ENCODE results near the gene NANOGP8.
"Not testable (repeated sequence)": the region's sequence is repeated elsewhere in the genome, so short reads cannot be mapped to it uniquely, and the experiment has no call there.

NANOGP8 gene

DNA sequence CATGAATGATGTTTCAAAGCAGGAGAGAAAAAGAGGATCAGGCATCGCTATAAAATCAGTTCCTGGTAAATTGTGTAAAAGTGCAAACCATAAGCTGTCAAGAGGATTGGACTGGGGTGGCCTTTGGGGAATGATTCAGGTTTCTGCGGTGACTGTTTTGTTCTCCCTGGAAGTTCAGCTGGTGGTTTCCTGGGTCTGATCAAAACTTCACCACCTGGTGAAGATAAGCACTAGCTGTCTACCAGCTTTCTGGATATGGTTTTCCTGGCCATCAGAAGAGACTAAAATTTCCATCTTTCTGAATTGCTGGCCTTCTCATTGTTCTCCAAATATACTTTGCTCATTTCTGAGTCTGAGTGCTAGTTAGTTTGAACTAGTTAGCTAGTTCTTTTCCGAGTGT lies 2.7 kb upstream of the NANOGP8 start:
- no peaks in the 10 kb centered on the region for H3K36me3 Mint-ChIP-seq (ENCODE audit: insufficient read depth)
- peaks cover 15 to 19% of the 10 kb centered on the region in 2 donors for H3K27me3 Mint-ChIP-seq
- DNase-seq (no peak), ATAC-seq (replicated peaks) (no peak)
- no peak overlapping the region for H3K4me3 Mint-ChIP-seq
- no peak overlapping the region for H3K27ac Mint-ChIP-seq
- H3K4me1 Mint-ChIP-seq (ENCODE audit: low read depth in 2 of 2): no peaks in the 10 kb centered on the region
- peaks cover 0 to 6% of the 10 kb centered on the region in 2 donors for H3K9me3 Mint-ChIP-seq

- peaks cover 22% of the 10 kb centered on the region in 2 donors for H3K27me3 Mint-ChIP-seq
- H3K9me3 Mint-ChIP-seq: not testable (repeated sequence)
Measured at GRCh38 chr15:35082371-35083348, 2.4 kb downstream of the NANOGP8 start.

GRCh38 chr15:35081626-35082365 lies 3.3 kb downstream of the NANOGP8 start:
- not testable (repeated sequence) for DNase-seq; H3K4me1 Mint-ChIP-seq (ENCODE audit: low read depth in 2 of 2); ATAC-seq (replicated peaks); H3K4me3 Mint-ChIP-seq; H3K27ac Mint-ChIP-seq; H3K36me3 Mint-ChIP-seq (ENCODE audit: insufficient read depth); H3K9me3 Mint-ChIP-seq
- H3K27me3 Mint-ChIP-seq: peaks cover 14 to 22% of the 10 kb centered on the region in 2 donors

More at GRCh38 chr15:35082371-35083348, 2.4 kb downstream of the NANOGP8 start:
- not testable (repeated sequence) for H3K27ac Mint-ChIP-seq; H3K4me1 Mint-ChIP-seq (ENCODE audit: low read depth in 2 of 2); DNase-seq; H3K4me3 Mint-ChIP-seq; ATAC-seq (replicated peaks); H3K36me3 Mint-ChIP-seq (ENCODE audit: insufficient read depth)

- DNase-seq (no peak), ATAC-seq (replicated peaks) (no peak)
- H3K9me3 Mint-ChIP-seq: no peaks in the 10 kb centered on the region
- no peaks in the 10 kb centered on the region for H3K36me3 Mint-ChIP-seq (ENCODE audit: insufficient read depth)
- H3K4me3 Mint-ChIP-seq: no peak overlapping the region
- no peak overlapping the region for H3K27ac Mint-ChIP-seq
- H3K27me3 Mint-ChIP-seq: peaks cover 22 to 23% of the 10 kb centered on the region in 2 donors
- no peaks in the 10 kb centered on the region for H3K4me1 Mint-ChIP-seq (ENCODE audit: low read depth in 2 of 2)
Measured at GRCh38 chr15:35080226-35080625, 4.9 kb downstream of the NANOGP8 start.

DNA sequence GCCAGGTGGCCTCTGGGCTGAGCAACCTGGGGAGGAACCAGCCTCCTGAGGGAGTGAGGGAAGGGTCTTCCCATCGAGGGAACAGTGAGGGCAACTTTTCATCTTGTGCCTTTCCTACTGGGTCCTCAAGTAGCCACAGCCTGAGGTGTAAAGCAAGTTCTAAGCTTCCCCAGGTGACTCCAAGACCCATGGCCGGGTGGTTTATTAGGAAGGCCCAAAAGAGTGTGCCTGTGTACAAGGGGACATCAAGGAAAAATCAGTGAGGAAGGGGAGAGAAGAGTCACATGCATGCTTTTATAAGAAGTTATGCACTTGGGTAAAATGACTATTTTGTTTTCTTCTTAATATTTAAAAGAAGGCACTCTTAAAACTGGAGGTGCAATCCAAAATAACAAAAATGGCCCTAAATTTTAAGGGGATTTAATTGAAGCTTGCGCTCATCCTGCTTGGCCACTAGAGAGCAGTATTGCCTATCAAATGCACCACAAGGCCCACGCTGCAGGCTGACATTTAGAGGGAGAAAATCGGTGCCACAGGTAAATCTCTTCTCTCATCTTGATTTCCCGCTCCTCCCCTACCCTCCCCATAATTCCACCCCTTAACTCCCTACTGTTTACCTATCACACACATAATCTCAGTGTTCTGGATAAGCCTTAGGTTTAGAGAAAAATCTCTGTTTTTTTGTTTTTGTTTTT lies 6.7 kb downstream of the NANOGP8 start:
- peaks cover 14 to 24% of the 10 kb centered on the region in 2 donors for H3K27me3 Mint-ChIP-seq
- no peaks in the 10 kb centered on the region for H3K4me1 Mint-ChIP-seq (ENCODE audit: low read depth in 2 of 2)
- no peak overlapping the region for H3K27ac Mint-ChIP-seq
- DNase-seq: peak in 2 of 3 experiments; percentile 2 to 3
- no peaks in the 10 kb centered on the region for H3K36me3 Mint-ChIP-seq (ENCODE audit: insufficient read depth)
- ATAC-seq (replicated peaks): no peak
- H3K9me3 Mint-ChIP-seq: no peaks in the 10 kb centered on the region
- no peak overlapping the region for H3K4me3 Mint-ChIP-seq

GRCh38 chr15:35071106-35071505 lies 14.0 kb downstream of the NANOGP8 start:
- H3K27me3 Mint-ChIP-seq: peaks cover 19 to 22% of the 10 kb centered on the region in 2 donors
- no peaks in the 10 kb centered on the region for H3K36me3 Mint-ChIP-seq (ENCODE audit: insufficient read depth)
- ATAC-seq (replicated peaks): no peak
- H3K4me3 Mint-ChIP-seq: no peak overlapping the region
- DNase-seq: no peak
- peaks cover 0 to 2% of the 10 kb centered on the region in 2 donors for H3K4me1 Mint-ChIP-seq (ENCODE audit: low read depth in 2 of 2)
- no peak overlapping the region for H3K27ac Mint-ChIP-seq
- H3K9me3 Mint-ChIP-seq: no peaks in the 10 kb centered on the region

DNA sequence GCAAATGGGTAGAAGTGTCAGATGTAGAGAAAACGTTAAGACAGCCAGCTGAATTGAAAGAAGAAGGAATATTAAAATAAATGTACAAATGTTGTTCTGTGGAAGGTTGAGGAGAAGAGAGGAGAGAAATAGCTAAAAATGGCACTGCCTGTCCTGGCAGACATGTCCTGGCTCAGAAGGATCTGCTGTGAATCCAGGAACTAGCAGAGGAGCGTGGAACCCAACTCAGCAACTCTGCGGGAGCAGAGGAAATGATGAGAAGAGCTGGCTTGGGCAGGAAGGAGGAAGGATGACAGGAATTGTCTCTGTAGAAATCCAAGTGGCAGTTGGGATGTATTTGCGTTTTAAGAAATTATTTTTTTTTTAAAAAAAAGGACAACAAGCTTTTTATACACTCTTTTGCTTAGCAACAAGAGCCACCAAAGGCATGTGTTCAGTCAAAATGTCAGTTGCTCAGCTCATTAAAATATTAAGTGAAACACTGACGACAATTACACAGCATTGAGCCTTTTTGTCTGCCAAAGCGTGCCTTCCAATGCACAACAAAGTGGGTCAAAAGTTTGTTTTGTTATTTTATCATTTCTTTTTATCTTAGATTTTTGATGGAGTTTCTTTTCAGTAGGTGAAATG lies 16.1 kb downstream of the NANOGP8 start:
- DNase-seq (no peak), ATAC-seq (replicated peaks) (no peak)
- Mint-ChIP-seq H3K4me1 (ENCODE audit: low read depth in 2 of 2) (peaks cover 0 to 2% of the 10 kb centered on the region in 2 donors), H3K27me3 (peaks cover 11 to 25% of the 10 kb centered on the region in 2 donors), H3K27ac (no peak overlapping the region), H3K4me3 (no peak overlapping the region), H3K36me3 (ENCODE audit: insufficient read depth) (no peaks in the 10 kb centered on the region), H3K9me3 (no peaks in the 10 kb centered on the region)

DNA sequence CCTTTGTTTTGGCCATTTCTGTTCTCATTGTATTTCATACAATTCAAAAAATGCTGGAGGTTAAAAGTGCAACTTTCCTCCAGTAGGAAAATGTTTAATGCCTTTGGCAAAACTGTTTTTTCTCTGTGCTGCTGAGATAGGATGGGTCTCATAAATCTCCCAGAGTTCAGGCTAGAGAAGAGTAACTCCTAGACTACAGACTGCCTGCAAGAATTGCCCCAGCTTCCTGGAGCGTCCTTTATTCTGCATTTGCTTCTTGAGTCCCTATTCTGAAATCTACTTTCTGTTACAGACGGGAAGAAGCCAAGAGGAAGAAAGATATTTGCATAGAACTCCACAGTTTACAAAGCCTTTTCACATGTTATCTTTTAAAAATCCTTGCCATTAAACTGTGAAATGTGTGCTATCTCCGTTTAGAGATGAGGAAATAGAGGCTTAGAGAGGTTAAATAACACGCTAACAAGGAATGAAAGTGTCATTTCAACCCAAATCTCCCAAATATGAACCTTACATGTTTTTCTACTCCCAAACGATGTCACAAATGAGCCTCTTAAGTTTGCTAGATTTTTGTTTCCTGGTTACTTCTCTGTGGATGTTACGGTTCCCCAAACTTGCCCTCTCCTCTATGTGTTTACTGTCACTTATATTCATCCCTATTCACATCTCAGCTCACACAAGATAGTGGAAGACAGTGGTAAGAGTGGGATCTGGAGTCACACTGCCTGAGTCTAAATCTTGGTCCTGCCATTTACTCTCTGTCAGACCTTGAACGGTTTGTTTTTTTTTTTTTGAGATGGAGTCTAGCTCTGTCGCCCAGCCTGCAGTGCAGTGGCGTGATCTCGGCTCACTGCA lies 17.4 kb downstream of the NANOGP8 start:
- Mint-ChIP-seq H3K4me3 (no peak overlapping the region), H3K9me3 (no peaks in the 10 kb centered on the region), H3K36me3 (ENCODE audit: insufficient read depth) (no peaks in the 10 kb centered on the region), H3K27me3 (peaks cover 11 to 25% of the 10 kb centered on the region in 2 donors), H3K4me1 (ENCODE audit: low read depth in 2 of 2) (peaks cover 0 to 2% of the 10 kb centered on the region in 2 donors), H3K27ac (no peak overlapping the region)
- ATAC-seq (replicated peaks) (no peak), DNase-seq (no peak)

DNA sequence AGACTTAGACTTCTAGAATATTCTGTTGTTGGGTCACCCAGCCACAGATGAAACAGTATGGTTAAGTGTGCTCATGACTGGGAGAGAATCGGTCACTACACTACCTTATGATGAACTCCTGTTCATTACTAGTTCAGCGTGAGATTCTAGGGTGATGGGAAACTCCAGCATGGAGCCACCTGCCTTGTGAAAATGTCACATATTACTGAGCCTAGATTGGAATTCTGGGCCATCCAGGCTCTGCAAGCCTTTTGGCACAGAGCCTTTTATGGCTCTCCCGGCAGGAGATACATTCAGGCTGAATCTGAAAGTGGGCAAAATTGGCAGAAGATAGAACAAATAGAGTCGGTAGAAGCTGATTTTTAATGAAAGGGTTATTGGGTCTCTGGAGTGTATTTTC lies 19.0 kb downstream of the NANOGP8 start:
- Mint-ChIP-seq H3K36me3 (ENCODE audit: insufficient read depth) (no peaks in the 10 kb centered on the region), H3K27ac (no peak overlapping the region), H3K27me3 (peaks cover 11 to 25% of the 10 kb centered on the region in 2 donors), H3K4me1 (ENCODE audit: low read depth in 2 of 2) (peaks cover 0 to 2% of the 10 kb centered on the region in 2 donors), H3K4me3 (no peak overlapping the region), H3K9me3 (no peaks in the 10 kb centered on the region)
- ATAC-seq (replicated peaks): no peak
- DNase-seq: no peak

DNA sequence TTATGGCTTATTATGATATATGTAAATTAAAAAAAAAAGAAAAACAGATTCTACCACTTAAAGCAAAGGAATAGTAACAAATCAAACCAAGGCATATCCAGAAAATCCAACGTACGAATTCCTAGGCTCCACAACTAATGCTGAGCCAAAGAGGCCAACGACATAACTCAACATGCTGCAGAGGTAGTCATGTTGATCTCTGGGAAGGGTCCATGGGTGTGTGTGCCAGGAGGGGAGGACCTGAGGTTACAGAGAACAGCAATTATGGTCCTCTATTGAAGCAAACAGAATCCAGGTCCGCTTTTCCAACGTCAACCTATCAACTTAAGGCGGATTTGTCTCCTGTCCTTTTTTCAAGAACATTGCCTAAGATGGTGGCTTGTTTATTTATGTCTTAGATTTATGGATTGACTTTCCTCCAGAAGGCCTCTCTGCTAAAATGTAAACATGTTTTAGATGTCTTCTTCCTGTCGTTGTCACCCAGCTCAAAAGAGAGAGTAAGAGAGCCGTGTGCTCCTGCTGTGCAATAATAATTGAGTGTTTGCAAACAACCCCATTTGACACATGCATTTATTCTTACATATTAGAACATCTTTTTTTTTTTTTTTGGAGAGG lies 20.4 kb downstream of the NANOGP8 start:
- no peak overlapping the region for H3K27ac Mint-ChIP-seq
- peaks cover 11 to 28% of the 10 kb centered on the region in 2 donors for H3K27me3 Mint-ChIP-seq
- DNase-seq (no peak), ATAC-seq (replicated peaks) (no peak)
- peaks cover 0 to 2% of the 10 kb centered on the region in 2 donors for H3K4me1 Mint-ChIP-seq (ENCODE audit: low read depth in 2 of 2)
- no peaks in the 10 kb centered on the region for H3K9me3 Mint-ChIP-seq
- no peaks in the 10 kb centered on the region for H3K36me3 Mint-ChIP-seq (ENCODE audit: insufficient read depth)
- H3K4me3 Mint-ChIP-seq: no peak overlapping the region

DNA sequence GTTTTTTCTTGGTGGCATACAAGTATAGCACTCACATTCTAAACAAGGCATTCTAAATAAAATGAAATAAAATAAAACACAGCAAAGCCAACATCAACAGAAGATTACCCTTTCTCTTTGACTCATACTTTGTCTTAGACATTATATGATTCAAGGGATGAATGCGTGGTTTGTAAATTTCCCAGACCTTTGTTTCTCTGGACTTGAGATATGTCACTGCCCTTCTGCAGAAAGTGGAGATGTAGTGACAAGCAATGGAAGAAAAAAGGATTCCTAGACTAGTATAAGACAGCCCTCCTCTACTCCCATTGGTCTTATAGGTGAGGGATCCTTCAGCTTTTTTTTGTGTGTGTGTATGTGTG lies 22.4 kb downstream of the NANOGP8 start:
- Mint-ChIP-seq H3K27ac (no peak overlapping the region), H3K27me3 (peaks cover 6 to 18% of the 10 kb centered on the region in 2 donors), H3K4me1 (ENCODE audit: low read depth in 2 of 2) (no peaks in the 10 kb centered on the region), H3K9me3 (no peaks in the 10 kb centered on the region), H3K4me3 (no peak overlapping the region), H3K36me3 (ENCODE audit: insufficient read depth) (no peaks in the 10 kb centered on the region)
- DNase-seq: no peak
- no peak for ATAC-seq (replicated peaks)

Measured in effector memory CD8-positive, alpha-beta T cell (primary cell).